ENCODE data around the gene ABCA3. TPM values are rescaled to one million over a fixed set of nuclear protein-coding genes. Genes with fewer than 3 reads are reported as not detected.

ABCA3 gene
- total RNA-seq, 1 donor, result 1.4 TPM

- no peak for TF ChIP-seq CTCF (IDR thresholded peaks at IDR 0.05; ENCODE audit: extremely low read depth, low read depth, low read length)
- Histone ChIP-seq H3K4me1 (ENCODE audit: insufficient read depth, low read length) (peaks cover 6% of the 10 kb centered on the region), H3K4me2 (ENCODE audit: insufficient read depth, low read length) (no peak overlapping the region), H3K4me3 (ENCODE audit: insufficient read depth, low read length) (no peak overlapping the region), H3K36me3 (ENCODE audit: insufficient read depth, low read length) (peaks cover 42% of the 10 kb centered on the region), H3K9me3 (ENCODE audit: low read depth, low read length) (no peaks in the 10 kb centered on the region), H3K79me2 (ENCODE audit: insufficient read depth, low read length) (peaks cover 19% of the 10 kb centered on the region), H3K27ac (ENCODE audit: low read depth, low read length) (no peak overlapping the region), H4K20me1 (ENCODE audit: insufficient read depth, low read length) (peaks cover 38% of the 10 kb centered on the region), H2AFZ (ENCODE audit: low read length) (no peak overlapping the region), H3K27me3 (ENCODE audit: insufficient read depth, low read length) (peaks cover 13% of the 10 kb centered on the region)
- no peak for DNase-seq (ENCODE audit: insufficient read length, low spot score, missing footprints)
These were observed 107.3 kb downstream of the ABCA3 start for GRCh38 chr16:2233046-2233775.

DNA sequence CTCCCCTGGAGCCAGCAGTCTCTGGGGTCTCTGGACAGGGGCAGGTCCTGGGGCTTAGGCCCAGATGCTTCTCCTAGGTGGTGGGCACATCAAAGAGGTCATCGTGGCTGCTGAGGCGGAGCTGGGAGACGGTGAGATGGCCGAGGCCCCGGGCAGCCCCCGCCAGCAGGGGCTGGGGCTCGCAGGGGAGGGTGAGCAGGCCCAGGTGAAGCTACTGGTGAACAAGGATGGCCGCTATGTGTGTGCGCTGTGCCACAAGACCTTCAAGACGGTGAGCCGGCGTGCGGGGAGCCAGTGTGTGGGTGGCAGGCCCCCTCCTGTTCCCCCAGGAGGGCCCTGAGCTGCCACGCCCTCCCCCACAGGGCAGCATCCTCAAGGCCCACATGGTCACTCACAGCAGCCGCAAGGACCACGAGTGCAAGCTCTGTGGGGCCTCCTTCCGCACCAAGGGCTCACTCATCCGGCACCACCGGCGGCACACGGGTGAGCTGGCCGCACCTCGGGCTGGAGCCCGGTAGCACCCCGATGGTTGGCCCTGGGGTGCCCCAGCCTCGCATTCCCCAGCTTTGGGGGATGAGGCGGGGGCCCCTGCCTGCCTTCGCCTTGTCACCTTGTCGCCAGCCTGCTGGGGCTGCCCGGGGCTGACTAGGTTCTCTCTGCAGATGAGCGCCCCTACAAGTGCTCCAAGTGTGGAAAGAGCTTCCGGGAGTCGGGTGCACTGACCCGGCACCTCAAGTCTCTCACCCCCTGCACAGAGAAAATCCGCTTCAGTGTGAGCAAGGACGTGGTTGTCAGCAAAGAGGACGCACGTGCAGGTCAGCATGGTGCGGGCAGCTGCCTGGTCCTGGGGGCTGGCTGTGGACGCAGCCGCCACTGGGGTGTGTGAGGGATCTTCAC is 108.2 kb downstream of the ABCA3 start:
- Histone ChIP-seq H3K27ac (ENCODE audit: low read depth, low read length) (no peak overlapping the region), H2AFZ (ENCODE audit: low read length) (no peak overlapping the region), H3K4me3 (ENCODE audit: insufficient read depth, low read length) (no peak overlapping the region), H3K27me3 (ENCODE audit: insufficient read depth, low read length) (peaks cover 13% of the 10 kb centered on the region), H3K9me3 (ENCODE audit: low read depth, low read length) (no peaks in the 10 kb centered on the region), H3K79me2 (ENCODE audit: insufficient read depth, low read length) (peaks cover 27% of the 10 kb centered on the region), H3K36me3 (ENCODE audit: insufficient read depth, low read length) (peaks cover 42% of the 10 kb centered on the region), H4K20me1 (ENCODE audit: insufficient read depth, low read length) (peaks cover 43% of the 10 kb centered on the region), H3K4me2 (ENCODE audit: insufficient read depth, low read length) (no peak overlapping the region), H3K4me1 (ENCODE audit: insufficient read depth, low read length) (peaks cover 6% of the 10 kb centered on the region)
- DNase-seq (ENCODE audit: insufficient read length, low spot score, missing footprints), result no peak
- no peak for TF ChIP-seq CTCF (IDR thresholded peaks at IDR 0.05; ENCODE audit: extremely low read depth, low read depth, low read length)

DNA sequence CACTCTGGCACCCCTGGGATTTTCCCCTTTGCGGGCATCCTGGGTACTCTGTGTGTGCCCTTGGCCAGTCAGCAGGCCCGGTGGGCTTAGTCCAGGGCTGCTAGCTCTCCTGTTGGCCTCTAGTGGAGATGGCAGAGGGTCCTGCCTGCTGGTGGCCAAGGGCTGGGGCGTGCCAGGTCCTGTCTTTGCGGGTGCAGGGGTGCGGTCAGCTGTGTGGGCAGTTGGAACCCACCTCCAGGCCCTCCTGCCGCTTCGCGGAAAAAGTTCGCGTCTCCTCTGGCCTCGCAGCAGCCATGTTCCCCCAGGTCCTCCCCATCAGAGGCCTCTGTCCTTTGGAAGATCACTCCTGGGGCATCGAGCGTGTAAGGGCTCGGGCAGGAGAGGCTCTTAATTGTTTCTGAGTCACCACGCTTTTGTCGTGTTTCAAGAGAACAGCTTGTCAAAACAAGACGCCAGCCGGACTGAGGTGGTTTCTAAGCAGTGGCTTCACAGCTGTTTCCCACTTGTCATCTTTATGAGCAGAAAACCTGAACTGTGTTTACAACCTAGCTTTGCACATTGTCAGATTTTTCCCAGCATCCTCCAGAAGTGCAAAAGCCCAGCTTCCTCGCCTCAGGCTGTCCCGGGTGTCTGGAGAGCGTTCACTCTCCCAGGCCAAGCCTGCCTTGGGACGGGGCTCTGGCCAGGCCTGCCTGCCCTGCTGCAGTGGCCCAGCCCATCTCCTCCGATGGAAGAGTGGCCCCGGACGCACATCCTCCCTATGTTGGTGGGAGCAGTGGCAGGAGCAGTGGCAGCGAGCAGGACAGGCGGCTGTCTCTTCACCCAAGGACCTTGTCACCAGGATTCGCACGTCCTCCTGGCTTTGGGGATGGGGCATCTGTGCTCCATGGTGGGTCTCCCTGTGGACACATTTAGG is 109.3 kb downstream of the ABCA3 start:
- peaks cover 48% of the 10 kb centered on the region for H4K20me1 ChIP-seq (ENCODE audit: insufficient read depth, low read length)
- peaks cover 45% of the 10 kb centered on the region for H3K36me3 ChIP-seq (ENCODE audit: insufficient read depth, low read length)

More for the DNA sequence above, 109.3 kb downstream of the ABCA3 start:
- TF ChIP-seq CTCF (IDR thresholded peaks at IDR 0.05; ENCODE audit: extremely low read depth, low read depth, low read length), result no peak
- Histone ChIP-seq H3K4me2 (ENCODE audit: insufficient read depth, low read length) (no peak overlapping the region), H2AFZ (ENCODE audit: low read length) (no peak overlapping the region), H3K4me1 (ENCODE audit: insufficient read depth, low read length) (peaks cover 4% of the 10 kb centered on the region), H3K4me3 (ENCODE audit: insufficient read depth, low read length) (no peak overlapping the region), H3K79me2 (ENCODE audit: insufficient read depth, low read length) (peaks cover 37% of the 10 kb centered on the region), H3K27ac (ENCODE audit: low read depth, low read length) (no peak overlapping the region), H3K9me3 (ENCODE audit: low read depth, low read length) (no peaks in the 10 kb centered on the region), H3K27me3 (ENCODE audit: insufficient read depth, low read length) (peaks cover 3% of the 10 kb centered on the region)
- DNase-seq (ENCODE audit: insufficient read length, low spot score, missing footprints), result no peak
